ENCODE measurements around the gene PCDHGA1. TPM values are rescaled to one million over a fixed set of nuclear protein-coding genes. Genes with fewer than 3 reads are reported as not detected.
"Not testable (repeated sequence)": the region's sequence is repeated elsewhere in the genome, so short reads cannot be mapped to it uniquely, and the experiment has no call there.

The PCDHGA1 gene
- polyA plus RNA-seq, 2 of the 4 experiments (the other 2 are of a cell fraction) = 0.32 to 0.71 TPM

GRCh38 chr5:141373673-141374317, 43.5 kb downstream of the PCDHGA1 start, which contains the start of gene PCDHGA6:
Gene PCDHGA6, plus strand, starts transcription at chr5:141373891. Its CDS starts 193 bp downstream, at chr5:141374084.
- ChIA-PET POLR2A (no interaction called here), CTCF (interaction anchor here (0.8 to 2.5 kb wide), 4 partner anchors 9 to 190 kb away, joined by 3 to 10 read pairs (median 6); partner anchors contain the start of genes PCDHGA5 and PCDHGB1)
- peaks cover 55% of the 10 kb centered on the region for H3K9me3 ChIP-seq
- H3K4me3 ChIP-seq = no peak within 1 kb of the TSS
- WGBS (ENCODE audit: missing lambda C conversion rate) = 73% methylated on average over 27 of the region's 27 CpGs
- no peaks in the 10 kb centered on the region for H3K4me1 ChIP-seq
- FAIRE-seq = no peak
- TF ChIP-seq ESRRA (IDR thresholded peaks at IDR 0.05; ENCODE audit: borderline replicate concordance, low read length) (no peak), JUN (IDR thresholded peaks at IDR 0.05) (no peak), NFE2L2 (conservative IDR thresholded peaks at IDR 0.05; ENCODE audit: low read length) (no peak), E2F6 (IDR thresholded peaks at IDR 0.05; ENCODE audit: borderline replicate concordance, low read depth) (no peak), HOXA7 (CRISPR knock-in tag; IDR thresholded peaks at IDR 0.05) (no peak), POLR2A (IDR thresholded peaks at IDR 0.05; ENCODE audit: low read length) (no peak), MYC (IDR thresholded peaks at IDR 0.05; ENCODE audit: borderline replicate concordance, low read length) (no peak), CBX2 (IDR thresholded peaks at IDR 0.05; ENCODE audit: borderline replicate concordance, low read depth) (no peak), FOXS1 (CRISPR knock-in tag; IDR thresholded peaks at IDR 0.05) (no peak), RFX5 (IDR thresholded peaks at IDR 0.05) (no peak), USF2 (IDR thresholded peaks at IDR 0.05) (no peak)
- no peak within 1 kb of the TSS for H3K4me2 ChIP-seq
- H3K27ac ChIP-seq = no peak within 1 kb of the TSS
- ATAC-seq = no peak
- DNase-seq (ENCODE audit: low read depth in 1 of 2, low spot score in 1 of 2) = no peak

- H3K9me3 ChIP-seq = peaks cover 55% of the 10 kb centered on the region
- TF ChIP-seq HOXA7 (CRISPR knock-in tag; IDR thresholded peaks at IDR 0.05) (no peak), MAX (IDR thresholded peaks at IDR 0.05) (no peak), ZC3H11A (IDR thresholded peaks at IDR 0.05) (no peak), HOXB13 (CRISPR knock-in tag; IDR thresholded peaks at IDR 0.05; ENCODE audit: low read depth) (no peak), CEBPB (IDR thresholded peaks at IDR 0.05) (no peak), CBX8 (IDR thresholded peaks at IDR 0.05) (no peak), RCOR1 (IDR thresholded peaks at IDR 0.05; ENCODE audit: low read depth, low read length) (no peak), CHD2 (IDR thresholded peaks at IDR 0.05; ENCODE audit: low read length, partially characterized antibody) (no peak), EHF (CRISPR knock-in tag; IDR thresholded peaks at IDR 0.05) (no peak), HEYL (CRISPR knock-in tag; IDR thresholded peaks at IDR 0.05) (no peak), HMGXB4 (CRISPR knock-in tag; IDR thresholded peaks at IDR 0.05; ENCODE audit: borderline replicate concordance) (no peak), ELK1 (IDR thresholded peaks at IDR 0.05; ENCODE audit: low read depth, low read length) (no peak), MAZ (IDR thresholded peaks at IDR 0.05; ENCODE audit: borderline replicate concordance, low read depth, low read length) (no peak), RNF2 (IDR thresholded peaks at IDR 0.05; ENCODE audit: borderline replicate concordance, low read depth) (no peak), TP53 (CRISPR knock-in tag; IDR thresholded peaks at IDR 0.05) (no peak), KDM1A (IDR thresholded peaks at IDR 0.05; ENCODE audit: low read depth) (no peak), MAFK (IDR thresholded peaks at IDR 0.05; ENCODE audit: partially characterized antibody) (no peak), EHMT2 (IDR thresholded peaks at IDR 0.05; ENCODE audit: low read depth) (no peak)
These were observed 44.3 kb downstream of the PCDHGA1 start for GRCh38 chr5:141374627-141375026.

GRCh38 chr5:141375444-141376155, 45.3 kb downstream of the PCDHGA1 start:
- H3K27ac ChIP-seq; H3K4me2 ChIP-seq; POLR2A ChIA-PET; DNase-seq (ENCODE audit: low read depth in 1 of 2, low spot score in 1 of 2); FAIRE-seq; H3K4me1 ChIP-seq; ATAC-seq; H3K4me3 ChIP-seq: not testable (repeated sequence)
- CTCF ChIA-PET = interaction anchor here (2.0 to 2.5 kb wide), 2 partner anchors 11 to 183 kb away, joined by 8 to 10 read pairs; partner anchors contain the start of gene PCDHGA5
- H3K9me3 ChIP-seq = peaks cover 51% of the 10 kb centered on the region
- 65% methylated on average over 14 of the region's 48 CpGs for WGBS (ENCODE audit: missing lambda C conversion rate)

More at GRCh38 chr5:141374627-141375026, 44.3 kb downstream of the PCDHGA1 start:
- ATAC-seq = no peak
- FAIRE-seq = no peak
- Histone ChIP-seq H3K4me3 (no peak overlapping the region), H3K27ac (no peak overlapping the region), H3K4me2 (no peak overlapping the region), H3K4me1 (no peaks in the 10 kb centered on the region)
- WGBS (ENCODE audit: missing lambda C conversion rate) = 55% methylated on average over 13 of the region's 14 CpGs
- CTCF ChIA-PET = interaction anchor here (0.8 to 2.5 kb wide), 4 partner anchors 10 to 189 kb away, joined by 3 to 10 read pairs (median 6); partner anchors contain the start of genes PCDHGA5 and PCDHGB1
- POLR2A ChIA-PET = no interaction called here
- no peak for DNase-seq (ENCODE audit: low read depth in 1 of 2, low spot score in 1 of 2)
